Measurements from ENCODE around the gene EDN1.
"Not testable (repeated sequence)": the region's sequence is repeated elsewhere in the genome, so short reads cannot be mapped to it uniquely, and the experiment has no call there.

Gene EDN1

DNA sequence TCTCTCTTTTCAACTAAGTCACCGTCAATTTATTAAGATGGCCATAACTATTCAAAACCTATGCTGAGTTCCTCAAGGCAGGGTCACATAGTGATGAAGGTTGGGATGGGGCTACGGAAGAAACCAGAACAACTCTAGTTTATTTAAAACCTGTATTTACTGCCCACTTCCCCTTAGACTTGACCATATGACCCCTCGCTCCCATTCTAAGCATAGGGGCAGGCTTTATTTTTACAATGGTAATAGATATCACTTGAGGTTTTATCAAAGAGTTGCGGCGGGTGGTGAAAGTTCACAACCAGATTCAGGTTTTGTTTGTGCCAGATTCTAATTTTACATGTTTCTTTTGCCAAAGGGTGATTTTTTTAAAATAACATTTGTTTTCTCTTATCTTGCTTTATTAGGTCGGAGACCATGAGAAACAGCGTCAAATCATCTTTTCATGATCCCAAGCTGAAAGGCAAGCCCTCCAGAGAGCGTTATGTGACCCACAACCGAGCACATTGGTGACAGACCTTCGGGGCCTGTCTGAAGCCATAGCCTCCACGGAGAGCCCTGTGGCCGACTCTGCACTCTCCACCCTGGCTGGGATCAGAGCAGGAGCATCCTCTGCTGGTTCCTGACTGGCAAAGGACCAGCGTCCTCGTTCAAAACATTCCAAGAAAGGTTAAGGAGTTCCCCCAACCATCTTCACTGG, 5.5 kb downstream of the EDN1 start:
- no peak for DNase-seq

DNA sequence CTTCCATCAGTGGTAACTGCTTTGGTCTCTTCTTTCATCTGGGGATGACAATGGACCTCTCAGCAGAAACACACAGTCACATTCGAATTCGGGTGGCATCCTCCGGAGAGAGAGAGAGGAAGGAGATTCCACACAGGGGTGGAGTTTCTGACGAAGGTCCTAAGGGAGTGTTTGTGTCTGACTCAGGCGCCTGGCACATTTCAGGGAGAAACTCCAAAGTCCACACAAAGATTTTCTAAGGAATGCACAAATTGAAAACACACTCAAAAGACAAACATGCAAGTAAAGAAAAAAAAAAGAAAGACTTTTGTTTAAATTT, 6.1 kb downstream of the EDN1 start:
- no peak for DNase-seq

- DNase-seq, result no peak
Measured at GRCh38 chr6:12296604-12297003, 6.4 kb downstream of the EDN1 start.

GRCh38 chr6:12297363-12298016, 7.3 kb downstream of the EDN1 start:
- DNase-seq, result no peak

GRCh38 chr6:12298017-12298978, 8.1 kb downstream of the EDN1 start:
- no peak for DNase-seq

DNA sequence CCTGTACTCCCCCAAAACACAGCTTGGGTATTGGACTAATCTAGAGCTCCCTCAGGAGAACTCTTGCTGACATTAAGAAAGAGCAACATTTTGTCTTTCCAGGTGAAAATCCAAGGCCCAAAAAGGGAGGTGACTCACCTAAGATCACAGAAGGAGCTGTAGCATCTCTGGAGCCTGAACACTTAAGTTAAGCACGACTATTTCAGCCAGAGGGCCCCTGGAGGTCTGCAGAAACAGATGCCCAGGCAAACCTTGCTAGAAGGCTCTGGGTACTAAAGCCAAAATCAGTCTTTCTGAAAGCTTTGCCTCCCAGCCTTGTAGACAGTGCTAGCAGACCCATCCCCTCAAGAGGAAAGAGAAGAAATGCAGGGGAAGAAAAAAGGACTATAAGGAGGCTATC, 8.8 kb downstream of the EDN1 start:
- DNase-seq, result no peak

- DNase-seq, result no peak
Measured at GRCh38 chr6:12301018-12301417, 10.9 kb downstream of the EDN1 start.

GRCh38 chr6:12304487-12304886, 14.3 kb downstream of the EDN1 start:
- no peak for DNase-seq

DNA sequence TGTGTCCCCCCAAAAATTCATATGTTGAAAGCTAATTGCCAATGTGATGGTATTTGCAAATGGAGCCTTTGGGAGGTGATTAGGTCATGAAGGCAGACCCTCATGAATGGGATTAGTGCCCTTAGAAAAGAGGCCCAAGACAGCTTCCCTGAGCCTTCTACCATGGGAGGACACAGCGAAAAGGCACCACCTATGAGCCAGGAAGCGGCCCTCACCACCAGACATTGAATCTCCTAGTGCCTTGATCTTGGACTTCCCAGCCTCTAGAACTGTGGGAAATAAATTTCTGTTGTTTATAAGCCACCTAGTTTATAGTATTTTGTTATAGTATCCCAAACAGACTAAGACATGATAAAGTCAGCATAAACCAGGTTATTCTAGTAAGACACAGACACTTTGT, 18.9 kb downstream of the EDN1 start:
- no peak for DNase-seq

DNA sequence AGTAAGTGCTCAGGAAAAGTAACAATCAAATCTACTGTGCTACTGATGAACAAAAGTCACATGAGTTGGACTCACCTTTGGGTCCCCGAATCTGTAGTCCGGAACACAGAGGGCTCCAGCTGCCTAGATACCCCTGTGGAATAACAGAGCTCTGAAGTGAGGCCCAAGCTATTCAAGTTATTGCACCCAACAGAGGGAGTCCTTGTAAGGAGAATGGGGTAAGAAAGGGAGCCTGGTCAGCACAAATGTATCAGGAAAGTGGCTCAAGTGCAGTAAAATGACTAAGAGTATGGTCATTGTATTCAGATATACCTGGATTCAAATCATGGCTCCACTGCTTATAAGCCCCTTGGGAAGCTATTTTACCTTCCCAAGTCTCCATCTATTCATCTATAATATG, 20.9 kb downstream of the EDN1 start:
- no peak for DNase-seq

DNA sequence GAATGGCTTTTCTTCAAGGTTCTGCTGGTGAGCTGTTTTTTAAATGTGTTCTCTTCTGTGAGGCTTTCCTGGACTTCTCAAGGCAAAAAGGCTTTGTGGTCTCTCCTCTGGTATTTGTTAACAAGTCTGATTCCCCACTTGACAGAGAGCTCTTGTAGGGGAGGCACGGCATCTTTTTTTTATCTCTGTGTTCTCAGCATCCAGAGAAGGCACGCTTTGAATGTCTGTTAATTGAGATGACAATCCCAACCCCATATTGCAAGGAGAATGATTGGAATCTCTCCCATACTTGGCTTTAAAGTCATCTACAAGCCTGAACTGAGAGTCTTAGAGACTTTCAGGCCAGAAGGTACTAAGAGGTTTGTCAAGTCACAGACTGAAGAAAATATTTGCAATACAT, 22.6 kb downstream of the EDN1 start:
- no peak for DNase-seq

GRCh38 chr6:12313306-12313991, 23.3 kb downstream of the EDN1 start:
- DNase-seq, result no peak

GRCh38 chr6:12313992-12314589, 23.9 kb downstream of the EDN1 start:
- DNase-seq, result no peak

DNA sequence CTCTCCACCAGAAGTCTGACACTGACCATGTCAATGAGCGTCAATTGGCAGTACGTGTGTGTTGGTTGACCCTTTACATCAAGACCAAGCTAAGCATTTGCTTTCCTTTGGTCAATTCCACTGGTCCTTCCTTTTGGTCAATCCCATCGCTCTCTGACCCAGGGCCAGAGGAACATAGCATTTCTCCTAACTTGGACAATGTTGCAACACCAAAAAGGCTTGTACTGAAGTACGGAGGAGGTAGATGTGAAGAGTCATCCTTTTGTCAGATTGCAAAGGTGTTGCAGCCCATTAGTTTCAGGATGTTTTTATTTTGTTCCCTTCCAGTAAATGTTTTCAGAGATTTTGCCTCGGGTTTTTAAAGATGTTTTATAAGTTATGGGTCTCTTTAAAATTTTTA, 24.6 kb downstream of the EDN1 start:
- DNase-seq, result no peak

DNA sequence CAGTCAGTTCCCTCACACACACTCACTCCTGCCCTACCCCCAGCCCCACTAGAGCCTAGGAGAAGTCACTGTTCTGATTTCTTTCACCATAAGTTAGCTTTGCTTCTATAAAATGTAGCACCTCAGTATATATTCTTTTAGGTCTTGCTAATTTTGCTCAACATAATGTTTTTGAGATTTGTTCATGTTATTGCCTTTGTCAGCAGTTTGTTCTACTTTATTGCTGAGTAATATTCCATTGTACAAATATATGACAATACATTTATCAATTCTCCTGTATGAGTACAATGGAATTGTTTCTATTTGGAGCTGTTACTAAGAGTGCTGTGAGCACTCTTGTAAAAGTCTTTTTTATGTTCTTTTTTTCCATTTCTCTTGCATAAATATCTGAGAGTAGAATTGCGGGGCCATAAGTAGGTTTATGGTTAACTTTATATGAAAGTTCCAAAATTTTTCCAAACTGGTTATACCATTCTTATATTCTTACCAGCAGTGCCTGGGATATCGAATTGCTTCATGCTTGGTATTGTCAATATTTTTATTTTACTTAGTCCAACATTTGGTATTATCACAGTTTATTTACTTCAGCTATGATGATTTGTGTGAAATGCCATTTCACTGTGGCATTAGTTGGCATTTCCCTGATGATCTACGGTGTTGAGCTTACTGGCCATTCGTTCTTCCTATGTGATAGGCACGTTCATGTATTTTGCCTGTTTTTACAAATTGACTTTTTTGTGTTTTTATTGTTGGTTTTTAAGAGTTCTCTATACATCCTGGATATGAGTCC, 25.3 kb downstream of the EDN1 start:
- DNase-seq, result no peak

DNA sequence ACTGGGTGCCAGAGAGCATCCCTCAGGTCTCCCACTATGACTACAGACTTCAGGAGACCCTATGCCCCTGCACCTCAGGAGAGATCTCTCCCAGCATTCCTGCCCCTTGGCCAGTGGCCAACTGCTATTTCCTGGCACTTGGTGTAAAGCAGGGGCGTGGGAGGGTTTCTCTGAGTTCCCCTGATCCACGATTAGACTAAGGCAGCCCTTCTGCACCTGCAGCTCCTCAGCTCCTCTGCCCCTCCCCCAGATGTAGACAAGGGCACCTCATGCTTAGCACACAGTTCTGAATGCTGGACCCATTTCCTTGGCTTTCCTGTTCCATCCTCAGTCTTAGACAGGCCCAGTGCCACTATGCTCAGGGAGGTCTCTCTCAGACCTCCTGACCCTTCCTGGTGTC, 28.6 kb downstream of the EDN1 start:
- DNase-seq, result no peak

DNA sequence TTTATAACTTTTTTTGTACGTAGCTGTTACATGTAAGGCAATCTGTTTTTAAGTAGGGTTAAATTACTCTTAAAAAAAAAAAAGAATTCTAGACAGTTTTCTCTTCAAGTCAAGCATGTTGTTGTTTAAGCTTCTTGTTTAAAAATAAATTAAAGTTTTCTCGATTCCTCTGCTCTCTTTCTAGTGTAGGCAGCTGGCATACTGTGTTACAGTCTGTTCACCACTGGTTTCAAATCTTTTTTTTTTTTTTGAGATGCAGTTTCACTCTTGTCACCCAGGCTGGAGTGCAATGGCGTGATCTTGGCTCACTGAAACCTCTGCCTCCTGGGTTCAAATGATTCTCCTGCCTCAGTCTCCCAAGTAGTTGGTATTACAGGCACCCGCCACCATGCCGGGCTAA, 29.9 kb downstream of the EDN1 start:
- not testable (repeated sequence) for DNase-seq

DNA sequence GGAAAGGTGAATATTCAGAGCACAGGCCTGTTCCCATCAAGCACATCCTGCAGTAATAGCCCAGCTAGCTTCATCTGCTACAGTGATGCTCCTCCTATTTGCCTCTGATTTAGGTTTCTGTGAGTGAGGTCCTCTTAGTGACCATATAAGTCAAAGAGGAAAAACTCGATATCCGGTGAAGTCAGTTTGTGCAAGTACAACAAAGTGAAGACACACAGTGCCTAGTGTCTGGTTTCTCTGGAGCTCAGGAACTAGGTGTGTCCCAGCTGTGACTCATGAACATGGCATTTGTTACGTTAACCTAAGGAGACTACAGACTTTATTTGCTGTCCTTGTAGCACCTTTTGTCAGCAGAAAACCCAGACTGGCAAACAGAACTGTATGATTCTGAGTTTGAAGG, 33.9 kb downstream of the EDN1 start:
- peak in 1 of 2 experiments; percentile 5 for DNase-seq

DNA sequence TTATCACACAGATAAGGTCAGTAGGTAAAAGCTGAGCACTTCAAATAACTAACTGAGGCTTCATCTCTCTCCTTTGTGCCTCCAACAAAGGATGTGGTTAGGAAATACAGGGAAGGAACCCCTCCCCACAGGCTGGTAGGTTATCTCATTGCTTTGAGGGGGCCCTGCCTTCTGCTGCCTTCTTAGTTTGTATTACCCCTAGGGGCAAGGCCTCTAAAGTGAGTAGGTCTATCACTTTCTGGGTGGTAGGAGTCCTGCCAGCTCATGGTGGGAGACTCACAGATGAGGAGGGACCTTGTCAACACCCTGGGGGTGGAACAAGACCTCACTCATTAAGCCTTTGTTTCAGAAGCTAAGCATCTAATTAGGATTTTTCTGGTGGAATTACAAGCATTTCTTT, 34.6 kb downstream of the EDN1 start:
- DNase-seq, result no peak

DNA sequence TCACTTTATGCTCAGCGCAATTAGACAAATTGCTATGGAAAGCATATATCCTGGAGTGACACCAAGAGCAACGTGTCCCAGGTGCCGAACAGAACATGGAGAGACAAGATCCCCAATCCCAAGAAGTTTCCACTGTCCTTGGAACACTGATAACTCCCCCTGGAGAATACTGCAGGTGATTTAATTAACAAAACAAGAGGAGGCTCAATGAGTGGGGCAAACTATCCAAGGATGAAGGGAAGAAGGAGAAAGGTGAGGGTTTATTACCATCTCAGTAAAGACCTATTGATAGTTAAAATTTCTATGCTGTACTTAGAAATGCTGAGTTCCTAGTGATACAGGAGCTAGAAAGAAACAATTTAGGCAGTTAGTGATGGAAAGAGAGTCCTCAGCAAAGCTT, 35.7 kb downstream of the EDN1 start:
- no peak for DNase-seq

- no peak for DNase-seq
Measured at GRCh38 chr6:12327391-12327790, 37.2 kb downstream of the EDN1 start.

DNA sequence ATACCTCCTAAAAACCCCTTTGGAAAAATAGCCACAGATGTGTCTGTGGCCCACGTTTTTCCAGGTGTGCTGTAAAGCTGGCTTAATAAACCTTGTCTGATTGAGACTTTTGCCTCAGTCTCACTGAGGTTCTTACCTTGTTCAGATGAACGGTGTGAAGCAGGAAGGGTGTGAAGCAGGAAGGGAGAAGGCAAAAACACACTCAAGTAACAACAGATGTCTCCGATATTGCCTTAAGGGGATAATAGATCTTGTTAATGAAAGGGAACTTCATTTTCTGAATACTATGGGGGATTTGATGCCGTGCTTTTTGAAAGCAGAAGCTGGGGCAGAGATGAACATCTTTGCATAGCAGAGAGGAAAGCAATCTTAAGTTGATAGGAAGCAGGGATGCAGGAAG, 37.8 kb downstream of the EDN1 start:
- DNase-seq, result no peak

Data from NCI-H2081 (cell line).